Measurements from ENCODE around the gene RAP2C.

RAP2C gene

GRCh38 chrX:132153166-132153565 is 66.1 kb downstream of the RAP2C start:
- Histone ChIP-seq H3K23ac (ENCODE audit: low read length) (no peak overlapping the region), H3K79me2 (ENCODE audit: control insufficient read depth, insufficient read depth, low read length, poor library complexity) (no peaks in the 10 kb centered on the region), H3K27me3 (ENCODE audit: insufficient read depth, low read length) (no peaks in the 10 kb centered on the region), H2AFZ (ENCODE audit: insufficient read depth, low read length, poor library complexity) (no peak overlapping the region), H2BK5ac (ENCODE audit: low read depth, low read length, poor library complexity) (no peak overlapping the region), H4K8ac (ENCODE audit: low read depth, low read length) (no peak overlapping the region), H3K4me3 (ENCODE audit: low read depth, low read length) (no peak overlapping the region), H3K9me3 (ENCODE audit: insufficient read depth, low read depth, low read length) (no peaks in the 10 kb centered on the region), H3K9ac (ENCODE audit: low read length) (no peak overlapping the region), H3K27ac (ENCODE audit: low read depth, low read length) (no peak overlapping the region), H3K4me2 (ENCODE audit: low read length) (no peak overlapping the region), H3K36me3 (ENCODE audit: control insufficient read depth in 1 of 2, insufficient read depth in 2 of 2, low read length in 2 of 2) (no peaks in the 10 kb centered on the region), H3K14ac (ENCODE audit: low read length) (no peak overlapping the region), H3K79me1 (ENCODE audit: low read length) (no peaks in the 10 kb centered on the region), H4K91ac (ENCODE audit: low read depth, low read length) (no peak overlapping the region), H2BK120ac (ENCODE audit: insufficient read depth, low read length, poor library complexity) (no peak overlapping the region), H3K4me1 (ENCODE audit: control insufficient read depth in 1 of 2, insufficient read depth in 2 of 2, low read length in 2 of 2) (no peaks in the 10 kb centered on the region), H3K4ac (ENCODE audit: low read depth, low read length) (no peak overlapping the region), H4K12ac (ENCODE audit: low read depth, low read length) (no peak overlapping the region), H2BK12ac (ENCODE audit: low read length) (no peak overlapping the region), H2AK5ac (ENCODE audit: low read length) (no peak overlapping the region), H3K18ac (ENCODE audit: low read length) (no peak overlapping the region)
- DNase-seq: no peak
- WGBS (ENCODE audit: extremely low coverage, insufficient coverage, insufficient read length): no CpG with 5 or more reads among the region's 4 CpGs

Measured in trophoblast cell (in vitro differentiated cells and primary cell).